PFSK-1 (cell line): Measurements from ENCODE around the gene EHD1.

ENCODE experiments used
- SIN3A ChIP-seq: IDR thresholded peaks from 2 replicates; pipeline ENCODE4 v1.6.1; 2012; ENCODE audit warnings: mild to moderate bottlenecking, low read length, moderate library complexity, borderline replicate concordance; ENCODE audit not compliant: insufficient read depth
- TAF1 ChIP-seq: IDR thresholded peaks from 2 replicates; pipeline ENCODE4 v1.6.1; 2012; ENCODE audit warnings: low read length, control low read depth, borderline replicate concordance; ENCODE audit not compliant: insufficient read depth

GRCh38 chr11:64897381-64898075 lies 19.1 kb upstream of the EHD1 start:
- no peak for TF ChIP-seq TAF1
- no peak for TF ChIP-seq SIN3A
